Right forelimb (tissue), 1 donor: ENCODE measurements around the gene VAV2.

Experiments used
- DNase-seq: peaks from one replicate; pipeline ENCODE4 v3.0.0-alpha.2; 2018

Gene VAV2

GRCh38 chr9:133848471-133849109, 143.5 kb downstream of the VAV2 start:
- no peak for DNase-seq

- DNase-seq: no peak
These were observed 145.5 kb downstream of the VAV2 start for GRCh38 chr9:133846483-133847090.

DNA sequence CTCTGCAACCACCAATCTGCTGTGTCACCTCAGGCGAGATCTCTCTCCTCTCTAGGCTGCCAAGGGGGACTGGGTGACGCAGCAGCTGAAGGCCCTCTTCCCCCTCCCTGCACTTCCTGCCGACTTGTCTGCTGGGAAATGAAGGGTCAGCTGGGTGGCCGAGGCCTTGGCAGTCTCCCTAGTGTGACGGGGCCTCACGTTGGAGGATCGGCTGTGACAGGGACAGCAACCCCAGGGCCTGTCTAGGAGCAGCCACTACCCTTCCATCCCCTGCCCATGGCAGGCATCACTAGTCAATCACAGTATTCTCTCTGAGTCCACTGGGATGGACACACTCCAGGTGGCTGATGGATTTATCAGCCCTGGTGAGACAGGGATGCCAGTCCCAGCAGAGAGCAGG, 146.7 kb downstream of the VAV2 start:
- no peak for DNase-seq

- no peak for DNase-seq
These were observed 147.2 kb downstream of the VAV2 start for GRCh38 chr9:133844881-133845410.

- DNase-seq: no peak
These were observed 147.7 kb downstream of the VAV2 start for GRCh38 chr9:133844398-133844784.

GRCh38 chr9:133843751-133844397, 148.2 kb downstream of the VAV2 start:
- DNase-seq: no peak

- DNase-seq: no peak
These were observed 148.9 kb downstream of the VAV2 start for GRCh38 chr9:133843250-133843649.

- DNase-seq: no peak
These were observed 149.3 kb downstream of the VAV2 start for GRCh38 chr9:133842721-133843227.

DNA sequence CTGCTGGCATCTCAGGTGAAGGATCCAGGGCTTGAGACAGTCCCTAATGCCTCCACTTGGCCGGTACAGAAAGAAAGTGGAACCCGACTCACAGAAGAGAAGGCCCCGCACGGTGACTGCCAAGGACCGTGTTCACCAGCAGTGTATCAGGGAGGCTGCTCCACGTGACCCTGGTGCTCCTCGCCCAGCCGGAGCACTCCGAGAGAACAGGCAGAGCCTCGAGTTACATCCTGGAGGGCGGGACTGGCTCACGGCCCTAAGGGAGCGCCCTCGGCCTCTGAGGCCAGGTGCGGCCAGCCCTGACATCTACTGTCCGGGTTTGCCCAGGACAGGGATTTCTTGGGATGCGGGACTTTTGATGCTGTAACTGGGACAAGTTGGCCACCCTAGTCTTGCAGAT, 149.9 kb downstream of the VAV2 start:
- no peak for DNase-seq

GRCh38 chr9:133841167-133841812, 150.8 kb downstream of the VAV2 start:
- no peak for DNase-seq

- no peak for DNase-seq
These were observed 152.2 kb downstream of the VAV2 start for GRCh38 chr9:133839822-133840329.

GRCh38 chr9:133838859-133839507, 153.1 kb downstream of the VAV2 start:
- no peak for DNase-seq

GRCh38 chr9:133837627-133838597, 154.2 kb downstream of the VAV2 start:
- no peak for DNase-seq

DNA sequence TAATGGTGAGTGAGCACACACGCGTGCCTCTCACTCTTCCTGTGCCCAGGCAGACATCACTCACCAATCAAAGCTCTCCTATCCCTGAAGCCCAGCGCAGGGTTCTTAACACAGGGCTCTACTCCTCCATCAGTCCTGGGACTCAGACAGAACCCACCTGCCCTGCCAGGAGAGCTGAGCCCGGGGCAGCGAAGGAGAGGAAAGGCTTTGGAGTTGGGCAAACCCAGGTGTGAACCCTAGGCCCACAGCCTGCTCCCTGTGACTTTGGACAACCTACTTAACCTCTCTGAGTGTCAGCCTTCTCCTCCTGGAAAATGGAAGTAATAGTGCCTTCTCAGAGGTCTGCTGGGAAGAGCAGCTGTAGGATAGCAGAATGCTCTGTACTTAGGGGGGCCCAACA, 155.3 kb downstream of the VAV2 start:
- no peak for DNase-seq

DNA sequence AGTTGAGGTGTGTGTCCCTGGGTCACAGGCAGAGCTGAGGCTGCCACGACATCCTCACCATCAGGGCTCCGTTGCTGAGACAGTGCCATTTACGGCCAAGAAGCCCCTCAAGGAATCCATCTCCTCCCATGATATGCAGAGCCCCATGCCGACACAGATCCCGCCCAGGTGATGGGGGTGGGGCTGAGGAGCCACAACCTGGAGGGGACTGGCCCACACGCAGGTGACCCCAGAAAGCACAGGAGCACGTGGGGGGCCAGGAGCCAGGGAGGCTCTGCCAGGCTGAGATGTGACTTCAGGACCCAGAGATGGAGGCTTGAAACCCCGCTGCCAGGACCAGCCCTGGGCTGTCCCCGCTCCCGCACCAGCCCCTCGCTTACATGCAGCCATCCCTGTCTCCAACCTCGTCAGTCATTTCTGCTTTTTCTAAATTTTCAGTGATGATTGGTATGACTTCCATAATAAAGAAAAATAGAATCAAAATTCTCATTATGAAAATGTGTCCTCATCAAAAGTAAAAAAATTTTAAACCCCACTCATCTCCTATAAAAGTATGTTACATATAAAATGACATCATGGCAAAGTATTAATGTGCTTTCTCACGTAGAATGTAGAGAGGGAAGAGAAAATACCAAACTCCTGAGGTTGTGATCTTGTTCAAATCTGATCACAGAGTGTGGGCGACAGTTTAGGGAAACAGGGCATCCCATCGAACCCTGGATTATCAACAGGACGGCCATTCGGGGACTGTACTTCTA, 155.9 kb downstream of the VAV2 start:
- no peak for DNase-seq

GRCh38 chr9:133835262-133835901, 156.7 kb downstream of the VAV2 start:
- DNase-seq: no peak

DNA sequence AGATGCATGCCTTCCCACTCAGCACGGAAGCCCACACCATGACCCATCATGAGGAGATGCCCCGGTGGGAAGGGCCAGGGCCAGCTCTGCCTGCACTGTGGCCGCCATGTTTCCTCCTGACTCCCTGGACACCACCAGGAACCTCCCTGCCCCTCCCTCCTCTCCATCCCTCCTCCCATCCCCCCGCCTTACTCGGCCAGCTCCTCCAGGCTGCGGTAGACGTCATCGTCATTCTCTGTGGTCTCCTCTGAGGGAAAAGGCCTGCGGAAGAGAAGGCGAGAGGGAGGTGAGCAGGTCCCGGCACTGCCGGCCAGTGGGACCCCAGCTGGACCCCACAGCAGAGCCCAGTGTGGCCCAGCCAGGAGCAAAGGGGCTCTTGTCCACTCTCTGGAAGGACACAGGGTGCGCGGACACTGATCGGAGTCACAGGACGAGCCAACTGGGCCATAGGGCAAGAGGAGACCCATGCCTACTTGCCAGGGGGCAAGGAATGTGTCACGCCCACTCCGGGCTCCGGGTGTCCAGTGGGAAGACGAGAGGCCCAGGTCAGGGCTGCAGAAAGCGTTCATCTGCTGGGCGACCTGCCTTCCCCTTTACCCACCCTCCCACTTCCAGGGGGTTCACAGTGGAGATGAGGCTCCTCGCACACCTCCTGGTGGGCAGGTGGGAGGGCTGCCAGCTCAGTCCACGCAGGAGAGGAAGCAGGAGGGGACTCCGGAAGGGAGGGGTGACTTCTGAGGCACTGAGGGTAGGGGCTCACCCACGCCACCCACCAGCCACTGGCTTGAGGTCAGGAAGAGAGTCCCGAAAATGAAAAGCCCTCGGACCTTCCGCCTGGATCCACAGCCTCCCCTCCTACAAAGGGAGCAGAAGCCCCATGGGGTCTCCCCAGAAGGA, 157.8 kb downstream of the VAV2 start:
- DNase-seq: no peak

GRCh38 chr9:133833388-133834025, 158.6 kb downstream of the VAV2 start:
- DNase-seq: no peak

DNA sequence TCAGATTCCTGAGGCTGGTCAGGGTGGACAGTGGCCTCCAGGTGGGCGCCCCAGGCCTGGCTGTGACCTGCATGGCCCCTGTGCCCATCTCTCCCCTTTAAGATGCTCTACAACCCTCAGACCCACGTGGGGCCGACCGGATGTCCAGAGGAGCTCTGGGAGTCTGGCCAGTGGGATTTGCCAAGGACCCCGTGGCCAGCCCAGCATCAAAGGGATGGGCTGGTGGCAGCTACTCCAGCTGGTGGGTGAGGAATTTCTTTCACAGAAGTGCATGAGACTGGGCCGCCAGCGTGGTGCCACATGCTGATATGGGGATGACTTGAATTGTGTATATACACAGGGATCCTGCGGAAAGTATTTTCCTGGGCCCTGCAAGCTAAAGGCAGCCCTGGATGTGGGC, 159.2 kb downstream of the VAV2 start:
- DNase-seq: no peak
